OCI-LY3 (cell line): Measurements from ENCODE around the gene MEX3A.

Experiments
- H2AFZ ChIP-seq: fragments of 200-600, 300-600 bp; shearing (Covaris generic); 2 replicates; pipeline ENCODE4 v1.6.0; 2014; ENCODE audit warnings: antibody characterized with exemption, low read depth, low read length
- H3K27ac ChIP-seq: fragments of 200-600, 300-600 bp; sonication (generic); 2 replicates; pipeline ENCODE4 v1.5.1; 2014; ENCODE audit warnings: mild to moderate bottlenecking, low read length, moderate library complexity, mixed read lengths
- H3K27me3 ChIP-seq: fragments of 200-600, 300-600 bp; sonication (generic); 2 replicates; pipeline ENCODE4 v1.6.1; 2014; ENCODE audit warnings: low read depth, low read length, mixed read lengths
- H3K36me3 ChIP-seq: fragments of 200-600, 300-600 bp; sonication (generic); replicated peaks from 2 replicates; pipeline ENCODE3; 2014; ENCODE audit warnings: low read depth, low read length, mixed read lengths
- H3K4me1 ChIP-seq: fragments of 300-600, 200-600 bp; sonication (generic); 2 replicates; pipeline ENCODE4 v1.6.1; 2014; ENCODE audit warnings: low read length, mixed read lengths
- H3K4me2 ChIP-seq: fragments of 200-600, 300-600 bp; sonication (generic); 2 replicates; pipeline ENCODE4 v1.6.1; 2014; ENCODE audit warnings: low read length, mixed read lengths
- H3K4me3 ChIP-seq: fragments of 300-600, 200-600 bp; sonication (generic); 2 replicates; pipeline ENCODE4 v1.5.1; 2014; ENCODE audit warnings: antibody characterized with exemption, mild to moderate bottlenecking, low read length, moderate library complexity
- H3K79me2 ChIP-seq: fragments of 300-600, 200-600 bp; shearing (Covaris generic); 2 replicates; pipeline ENCODE4 v1.6.1; 2014; ENCODE audit warnings: mild to moderate bottlenecking, low read length, mixed read lengths
- H3K9ac ChIP-seq: fragments of 300-600, 200-600 bp; shearing (Covaris generic); 2 replicates; pipeline ENCODE4 v1.6.0; 2014; ENCODE audit warnings: mild to moderate bottlenecking, low read length, moderate library complexity
- H3K9me3 ChIP-seq: fragments of 200-600, 300-600 bp; shearing (Covaris generic); 2 replicates; pipeline ENCODE4 v1.6.1; 2014; ENCODE audit warnings: low read length, mixed read lengths; ENCODE audit not compliant: insufficient read depth
- H4K20me1 ChIP-seq: fragments of 200-600, 300-600 bp; sonication (generic); 2 replicates; pipeline ENCODE4 v1.6.1; 2016; ENCODE audit warnings: low read length, mixed read lengths; ENCODE audit not compliant: insufficient read depth
- CTCF ChIP-seq: fragments of 200-600, 300-600 bp; sonication (generic); IDR thresholded peaks from 2 replicates; pipeline ENCODE4 v1.5.1; 2014; ENCODE audit warnings: antibody characterized with exemption, low read length, low read depth
- EZH2phosphoT487 ChIP-seq: fragments of 200-600 bp; shearing (Covaris generic); IDR thresholded peaks from 2 replicates; pipeline ENCODE4 v1.6.1; 2018; ENCODE audit warnings: antibody characterized with exemption, mixed run types, low read depth

MEX3A gene

GRCh38 chr1:156075775-156076204 lies 6.5 kb downstream of the MEX3A start:
- H3K36me3 ChIP-seq: no peaks in the 10 kb centered on the region
- no peaks in the 10 kb centered on the region for H3K27me3 ChIP-seq
- no peaks in the 10 kb centered on the region for H4K20me1 ChIP-seq
- no peak overlapping the region for H3K4me2 ChIP-seq
- no peak overlapping the region for H3K27ac ChIP-seq
- no peak overlapping the region for H3K9ac ChIP-seq
- H2AFZ ChIP-seq: no peak overlapping the region
- no peak for TF ChIP-seq EZH2phosphoT487
- TF ChIP-seq CTCF: no peak
- H3K4me1 ChIP-seq: no peaks in the 10 kb centered on the region
- no peak overlapping the region for H3K4me3 ChIP-seq
- H3K9me3 ChIP-seq: no peaks in the 10 kb centered on the region
- no peaks in the 10 kb centered on the region for H3K79me2 ChIP-seq

GRCh38 chr1:156075162-156075561 lies 7.1 kb downstream of the MEX3A start:
- H3K4me3 ChIP-seq: no peak overlapping the region
- H3K79me2 ChIP-seq: no peaks in the 10 kb centered on the region
- H3K4me1 ChIP-seq: no peaks in the 10 kb centered on the region
- H3K27ac ChIP-seq: no peak overlapping the region
- no peaks in the 10 kb centered on the region for H3K27me3 ChIP-seq
- H3K9ac ChIP-seq: no peak overlapping the region
- H3K4me2 ChIP-seq: no peak overlapping the region
- no peaks in the 10 kb centered on the region for H3K36me3 ChIP-seq
- no peak overlapping the region for H2AFZ ChIP-seq
- TF ChIP-seq CTCF: no peak
- TF ChIP-seq EZH2phosphoT487: no peak
- no peaks in the 10 kb centered on the region for H3K9me3 ChIP-seq
- H4K20me1 ChIP-seq: no peaks in the 10 kb centered on the region

- H4K20me1 ChIP-seq: no peaks in the 10 kb centered on the region
- no peak overlapping the region for H3K9ac ChIP-seq
- TF ChIP-seq CTCF: no peak
- TF ChIP-seq EZH2phosphoT487: no peak
- no peak overlapping the region for H2AFZ ChIP-seq
- H3K4me3 ChIP-seq: no peak overlapping the region
- H3K79me2 ChIP-seq: no peaks in the 10 kb centered on the region
- no peaks in the 10 kb centered on the region for H3K4me1 ChIP-seq
- H3K27ac ChIP-seq: no peak overlapping the region
- H3K27me3 ChIP-seq: no peaks in the 10 kb centered on the region
- no peaks in the 10 kb centered on the region for H3K36me3 ChIP-seq
- no peak overlapping the region for H3K4me2 ChIP-seq
- H3K9me3 ChIP-seq: no peaks in the 10 kb centered on the region
Measured at GRCh38 chr1:156074661-156075060, 7.6 kb downstream of the MEX3A start.

- no peaks in the 10 kb centered on the region for H3K9me3 ChIP-seq
- no peaks in the 10 kb centered on the region for H3K36me3 ChIP-seq
- TF ChIP-seq CTCF (no peak), EZH2phosphoT487 (no peak)
- no peak overlapping the region for H2AFZ ChIP-seq
- H4K20me1 ChIP-seq: no peaks in the 10 kb centered on the region
- no peaks in the 10 kb centered on the region for H3K27me3 ChIP-seq
- H3K79me2 ChIP-seq: no peaks in the 10 kb centered on the region
- H3K27ac ChIP-seq: no peak overlapping the region
- no peaks in the 10 kb centered on the region for H3K4me1 ChIP-seq
- H3K9ac ChIP-seq: no peak overlapping the region
- H3K4me2 ChIP-seq: no peak overlapping the region
- no peak overlapping the region for H3K4me3 ChIP-seq
Measured at GRCh38 chr1:156073740-156074139, 8.5 kb downstream of the MEX3A start.
